NB4 (cell line): ENCODE results near the gene MARS1.

Experiments used
- DNase-seq: peaks from one replicate; pipeline ENCODE4 v3.0.0; 2010; ENCODE audit warnings: low read depth
- H3K4me3 ChIP-seq: one replicate; pipeline ENCODE4 v1.5.1; 2011; ENCODE audit warnings: mild to moderate bottlenecking, low read depth, low read length, moderate library complexity
- MYC ChIP-seq: IDR thresholded peaks from 2 replicates; pipeline ENCODE4 v1.6.1; 2011; ENCODE audit warnings: low read depth, low read length
- POLR2A ChIP-seq: IDR thresholded peaks from 2 replicates; pipeline ENCODE4 v1.6.1; 2011; ENCODE audit warnings: mild to moderate bottlenecking; ENCODE audit not compliant: insufficient read length; ENCODE audit errors: extremely low read depth
- TF ChIP-seq, protein P1 (sequence below): IDR thresholded peaks from one replicate; pipeline ENCODE4 v1.5.1; 2012; ENCODE audit warnings: low read depth, low read length
- TF ChIP-seq, protein P2 (sequence below): IDR thresholded peaks from 2 replicates; pipeline ENCODE4 v1.6.1; 2011; ENCODE audit warnings: low read depth, low read length

Gene MARS1

DNA sequence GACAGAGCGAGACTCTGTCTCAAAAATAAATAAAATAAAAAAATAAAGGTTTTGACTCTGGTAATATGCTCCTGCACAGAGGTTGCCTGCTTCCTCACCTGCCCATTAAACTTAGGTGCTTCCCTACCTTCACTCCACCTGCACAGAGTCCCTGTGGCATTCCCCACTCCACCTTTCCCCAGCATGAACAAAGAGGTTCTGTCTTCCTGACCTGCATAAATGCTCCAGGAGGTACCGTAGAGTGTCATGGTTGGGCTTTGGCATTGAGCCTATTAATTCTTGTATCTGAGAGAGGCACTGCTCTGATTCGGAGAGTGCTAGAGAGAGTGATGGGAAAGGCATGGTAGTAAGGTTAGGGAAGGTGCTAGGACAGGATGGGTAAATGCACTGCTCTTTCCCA, 14.5 kb upstream of the MARS1 start:
- TF ChIP-seq MYC: no peak
- TF ChIP-seq, protein P1, sequence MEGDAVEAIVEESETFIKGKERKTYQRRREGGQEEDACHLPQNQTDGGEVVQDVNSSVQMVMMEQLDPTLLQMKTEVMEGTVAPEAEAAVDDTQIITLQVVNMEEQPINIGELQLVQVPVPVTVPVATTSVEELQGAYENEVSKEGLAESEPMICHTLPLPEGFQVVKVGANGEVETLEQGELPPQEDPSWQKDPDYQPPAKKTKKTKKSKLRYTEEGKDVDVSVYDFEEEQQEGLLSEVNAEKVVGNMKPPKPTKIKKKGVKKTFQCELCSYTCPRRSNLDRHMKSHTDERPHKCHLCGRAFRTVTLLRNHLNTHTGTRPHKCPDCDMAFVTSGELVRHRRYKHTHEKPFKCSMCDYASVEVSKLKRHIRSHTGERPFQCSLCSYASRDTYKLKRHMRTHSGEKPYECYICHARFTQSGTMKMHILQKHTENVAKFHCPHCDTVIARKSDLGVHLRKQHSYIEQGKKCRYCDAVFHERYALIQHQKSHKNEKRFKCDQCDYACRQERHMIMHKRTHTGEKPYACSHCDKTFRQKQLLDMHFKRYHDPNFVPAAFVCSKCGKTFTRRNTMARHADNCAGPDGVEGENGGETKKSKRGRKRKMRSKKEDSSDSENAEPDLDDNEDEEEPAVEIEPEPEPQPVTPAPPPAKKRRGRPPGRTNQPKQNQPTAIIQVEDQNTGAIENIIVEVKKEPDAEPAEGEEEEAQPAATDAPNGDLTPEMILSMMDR: no peak
- TF ChIP-seq POLR2A: no peak
- TF ChIP-seq, protein P2, sequence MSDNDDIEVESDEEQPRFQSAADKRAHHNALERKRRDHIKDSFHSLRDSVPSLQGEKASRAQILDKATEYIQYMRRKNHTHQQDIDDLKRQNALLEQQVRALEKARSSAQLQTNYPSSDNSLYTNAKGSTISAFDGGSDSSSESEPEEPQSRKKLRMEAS: no peak
- H3K4me3 ChIP-seq: no peak overlapping the region
- no peak for DNase-seq

DNA sequence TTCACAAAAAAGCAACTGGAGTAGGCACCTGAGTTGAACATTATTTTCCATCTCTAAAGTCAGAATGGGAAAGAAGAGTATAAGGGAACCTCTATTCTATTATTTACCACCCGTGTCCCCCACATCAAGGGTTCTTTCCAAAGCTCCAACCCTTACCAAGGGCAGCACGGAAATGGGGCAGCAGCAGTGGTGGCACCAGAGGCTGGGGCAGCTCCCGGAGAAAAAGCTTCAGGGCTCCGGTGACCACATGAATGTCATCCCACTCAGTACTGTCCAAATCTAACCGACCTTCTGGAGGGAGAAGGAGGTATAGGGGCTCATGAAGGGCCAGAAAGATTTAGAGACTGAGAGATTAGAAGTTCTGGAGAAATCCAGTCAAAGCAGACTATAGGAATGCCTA, 14.0 kb upstream of the MARS1 start:
- TF ChIP-seq MYC: no peak
- TF ChIP-seq POLR2A: no peak
- TF ChIP-seq, protein P1: no peak
- TF ChIP-seq, protein P2: no peak
- no peak overlapping the region for H3K4me3 ChIP-seq
- DNase-seq: no peak

DNA sequence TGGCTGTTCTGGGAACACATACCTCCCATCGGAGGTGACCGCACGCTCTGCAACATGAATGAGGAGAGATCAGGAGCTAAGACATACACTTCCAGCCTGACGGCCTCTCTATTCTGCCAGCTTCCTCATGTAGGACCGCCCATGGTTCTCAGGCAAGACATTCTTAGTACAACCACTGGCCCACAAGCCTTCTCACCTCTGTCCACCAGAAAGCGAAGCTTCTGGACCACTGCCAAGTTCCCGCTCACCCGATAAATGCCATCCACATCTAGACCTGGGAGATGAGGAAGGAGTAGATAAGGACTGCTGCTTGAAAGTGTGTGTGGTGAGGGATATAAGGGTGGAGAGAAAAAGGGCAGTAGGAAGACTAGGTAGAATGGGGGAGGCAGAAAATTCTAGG, 13.4 kb upstream of the MARS1 start:
- no peak for TF ChIP-seq POLR2A
- TF ChIP-seq, protein P1: no peak
- TF ChIP-seq MYC: no peak
- TF ChIP-seq, protein P2: no peak
- no peak for DNase-seq
- H3K4me3 ChIP-seq: no peak overlapping the region

DNA sequence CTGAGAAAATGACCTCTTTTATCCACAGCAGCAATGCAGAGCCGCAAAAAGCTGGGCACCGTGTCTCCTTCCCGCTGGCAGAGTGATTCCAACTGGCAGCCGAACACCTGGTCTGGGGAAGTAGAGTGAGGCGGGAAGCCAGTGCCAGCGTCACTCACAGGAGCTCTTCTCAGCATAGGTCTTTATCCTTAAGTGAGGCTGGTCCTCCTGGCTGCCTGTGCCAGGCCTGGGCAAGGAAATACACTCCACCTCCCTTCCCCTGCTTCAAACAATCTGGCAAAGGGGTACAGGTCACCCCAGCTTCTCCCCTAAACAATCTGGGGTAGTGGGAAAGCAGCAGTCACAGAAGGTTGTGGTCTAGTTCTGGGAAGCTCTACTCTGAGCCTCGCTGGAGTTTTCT, 13.0 kb upstream of the MARS1 start:
- DNase-seq: no peak
- H3K4me3 ChIP-seq: no peak overlapping the region
- TF ChIP-seq POLR2A: no peak

DNA sequence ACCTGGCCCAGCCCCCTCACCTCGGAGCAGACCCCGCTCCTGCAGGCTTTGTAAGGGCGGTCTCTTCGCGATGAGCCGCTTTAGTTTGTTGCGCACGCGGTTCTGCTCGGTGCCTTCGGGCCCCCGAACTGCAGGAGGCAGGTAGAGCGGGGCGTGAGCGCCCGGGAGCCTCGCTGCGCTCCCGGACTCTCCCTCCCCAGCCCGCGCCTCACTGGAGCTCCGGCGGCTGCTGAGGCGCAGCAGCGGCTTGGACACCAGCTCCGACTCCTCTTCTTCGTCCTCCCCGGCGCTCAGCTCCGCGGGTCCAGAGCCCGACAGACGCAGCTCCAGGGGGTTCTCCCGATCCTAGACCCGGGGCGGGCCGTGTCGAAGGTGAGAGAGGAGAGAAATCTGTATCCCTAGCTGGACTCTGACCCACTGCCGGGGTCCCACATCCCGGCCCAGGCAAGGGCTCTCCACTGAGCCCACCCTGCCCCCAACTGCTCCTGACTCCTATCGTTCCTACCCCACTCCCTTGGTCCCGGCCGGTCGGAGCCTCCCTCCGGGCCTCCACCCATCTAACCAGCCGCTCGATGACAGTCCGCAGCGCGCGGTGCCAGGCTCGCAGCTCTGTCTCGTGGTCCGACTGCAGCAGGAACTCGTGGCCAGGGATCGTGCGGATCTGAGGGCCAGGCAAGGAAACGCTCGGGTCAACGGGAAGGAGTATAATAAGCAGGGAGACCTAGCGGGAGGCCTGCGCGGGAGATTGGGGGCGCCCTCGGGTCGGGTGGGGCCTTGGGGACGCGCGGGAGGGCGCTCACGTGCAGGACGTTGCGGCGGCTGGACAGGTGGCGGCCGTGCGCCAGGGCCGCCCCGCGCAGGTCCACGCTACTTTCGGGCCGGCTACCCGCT, 12.4 kb upstream of the MARS1 start:
- no peak overlapping the region for H3K4me3 ChIP-seq
- TF ChIP-seq MYC: no peak
- TF ChIP-seq, protein P2: no peak
- TF ChIP-seq, protein P1: no peak
- no peak for TF ChIP-seq POLR2A
- no peak for DNase-seq

DNA sequence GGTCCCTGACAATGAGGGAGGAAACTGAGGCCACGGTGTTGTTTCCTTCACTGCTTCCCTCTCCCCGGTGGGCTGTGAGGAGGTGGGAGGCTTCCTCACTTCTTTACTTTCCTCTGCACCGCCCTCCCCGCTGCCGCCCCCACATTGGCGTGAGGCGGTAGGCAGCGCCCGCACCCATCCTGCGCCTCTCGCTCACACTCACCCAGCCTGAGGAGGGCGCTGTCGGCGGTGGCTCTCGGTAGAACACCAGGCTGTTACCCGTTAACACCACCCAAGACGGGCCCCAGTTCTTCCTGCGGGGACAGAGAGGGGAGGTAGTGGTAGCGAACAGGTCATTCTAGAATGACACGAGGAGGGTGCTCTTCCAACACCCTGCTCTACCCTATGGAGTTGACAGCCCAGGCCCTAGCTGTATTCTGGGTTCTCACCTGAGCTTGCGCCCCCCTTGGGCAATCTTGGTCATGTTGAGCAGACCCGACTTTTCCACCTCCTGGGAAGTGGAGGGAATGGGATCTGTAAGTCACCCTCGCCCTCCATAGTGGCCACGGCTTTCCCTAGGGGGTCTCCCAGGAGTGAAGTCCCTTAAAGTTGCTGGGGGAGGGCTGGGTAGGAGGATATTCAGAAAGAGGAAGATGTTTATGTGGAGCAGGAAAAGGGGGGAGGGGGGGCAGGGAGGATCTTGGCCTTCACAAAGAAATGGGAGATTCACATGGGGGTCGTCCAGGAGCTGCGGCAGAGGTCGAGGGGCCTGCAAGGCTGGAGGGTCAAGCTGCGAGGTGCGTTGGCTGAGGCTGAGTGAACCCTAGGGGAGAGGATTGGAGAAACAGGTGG, 11.5 kb upstream of the MARS1 start:
- peak; percentile 62 for DNase-seq
- TF ChIP-seq, protein P1: peak; percentile 24
- TF ChIP-seq POLR2A: no peak
- TF ChIP-seq, protein P2: no peak
- peak overlapping the region; percentile 51 for H3K4me3 ChIP-seq
